GM21723 (cell line): ENCODE results near the gene ISOC2.

Experiments
- ATAC-seq: cut with Tn5 transposase; IDR thresholded peaks from one replicate; pipeline ENCODE4 v1.9.1; 2021; ENCODE audit warnings: mild to moderate bottlenecking, moderate library complexity; ENCODE audit not compliant: unreplicated experiment

Gene ISOC2

GRCh38 chr19:55479451-55480230 lies 18.2 kb upstream of the ISOC2 start:
- ATAC-seq, result no peak

GRCh38 chr19:55479045-55479444 lies 17.6 kb upstream of the ISOC2 start:
- no peak for ATAC-seq

DNA sequence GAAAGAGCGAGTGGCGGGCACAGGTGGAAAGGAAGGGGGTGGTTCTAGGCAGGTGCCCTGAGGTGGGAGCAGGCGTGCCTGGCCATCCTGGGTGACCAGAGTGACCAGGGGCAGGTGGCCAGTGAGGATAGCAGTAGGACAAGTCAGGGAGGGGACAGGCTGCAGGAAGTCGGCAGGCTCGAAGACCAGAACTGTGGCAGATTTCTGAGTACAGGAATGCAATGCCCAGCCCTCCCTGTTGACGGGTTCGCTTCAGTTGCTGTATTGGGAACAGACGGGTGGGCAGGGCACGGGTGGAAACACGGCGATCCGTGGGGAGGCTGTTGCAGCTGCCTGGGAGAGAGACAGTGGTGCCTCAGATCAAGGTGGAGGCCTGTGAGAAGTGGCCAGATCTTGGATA lies 16.9 kb upstream of the ISOC2 start:
- no peak for ATAC-seq

- no peak for ATAC-seq
Observed at GRCh38 chr19:55477905-55478304, 16.5 kb upstream of the ISOC2 start.

DNA sequence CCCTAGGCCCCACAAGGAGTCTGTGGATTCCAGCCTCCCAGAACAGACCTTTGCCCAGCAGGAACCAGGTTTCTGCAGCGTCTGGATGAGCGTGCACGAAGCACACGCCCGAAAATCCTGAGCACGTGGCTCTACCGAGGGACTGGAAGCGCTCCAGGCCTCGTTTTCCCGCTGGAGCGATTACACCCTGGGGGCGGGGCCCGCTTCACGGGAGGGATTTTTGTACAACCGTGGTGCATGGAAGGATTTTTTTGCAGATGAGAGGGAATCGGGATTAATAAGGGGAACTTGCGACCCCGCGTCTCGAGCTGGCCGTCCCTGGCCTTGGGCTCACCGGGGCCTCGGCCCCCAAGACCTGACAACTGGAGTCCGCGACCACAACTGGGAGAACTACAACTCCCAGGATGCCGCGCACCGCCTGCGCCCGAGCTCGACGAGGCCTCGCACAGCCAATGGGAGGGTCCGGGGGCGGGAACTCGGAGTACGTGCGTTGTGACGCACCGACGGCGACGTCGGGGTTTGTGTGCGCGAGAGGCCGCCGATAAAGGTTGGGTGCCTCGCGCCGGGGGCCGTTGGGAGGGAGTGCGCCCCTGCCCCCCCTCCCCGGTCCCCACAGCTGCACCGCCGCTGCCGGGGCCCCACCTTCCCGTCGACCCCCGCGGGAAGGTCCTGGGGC lies 14.8 kb upstream of the ISOC2 start, which contains the start of gene ZNF628:
Gene ZNF628, plus strand, starts transcription at position 518 of the 676 bp plus-strand sequence. CDS start 3,294 bp downstream, outside the sequence.
- ATAC-seq, result peak; percentile 86

- no peak for ATAC-seq
Observed at GRCh38 chr19:55474269-55475265, 13.1 kb upstream of the ISOC2 start.

- no peak for ATAC-seq
Observed at GRCh38 chr19:55473225-55474012, 12.0 kb upstream of the ISOC2 start.

DNA sequence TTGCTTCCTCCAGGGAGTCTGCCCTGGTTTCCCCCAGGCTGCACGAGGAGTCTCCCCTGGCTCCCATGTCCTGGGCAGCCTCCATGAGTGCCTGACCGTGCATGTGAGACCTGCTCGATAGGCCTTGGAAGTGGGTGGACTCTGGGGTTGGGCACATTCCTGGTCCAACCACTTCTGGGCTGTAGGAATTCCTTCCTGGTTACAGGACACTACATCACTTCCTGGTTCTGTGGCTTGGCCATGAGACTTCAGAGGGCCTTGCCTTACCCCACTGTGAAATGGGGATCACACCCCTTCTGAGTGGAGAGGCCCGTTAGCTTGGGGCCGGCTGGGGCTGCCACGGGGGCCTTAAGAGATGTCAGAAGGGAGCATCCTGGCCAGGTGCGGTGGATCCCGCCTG lies 11.0 kb upstream of the ISOC2 start:
- ATAC-seq, result no peak

GRCh38 chr19:55471266-55471665 lies 9.8 kb upstream of the ISOC2 start:
- no peak for ATAC-seq

GRCh38 chr19:55468054-55468393 lies 6.6 kb upstream of the ISOC2 start:
- no peak for ATAC-seq

- peak; percentile 62 for ATAC-seq
Observed at GRCh38 chr19:55467236-55468053, 6.0 kb upstream of the ISOC2 start.

- ATAC-seq, result no peak
Observed at GRCh38 chr19:55466241-55466614, 4.8 kb upstream of the ISOC2 start.

- no peak for ATAC-seq
Observed at GRCh38 chr19:55465460-55466240, 4.2 kb upstream of the ISOC2 start.

DNA sequence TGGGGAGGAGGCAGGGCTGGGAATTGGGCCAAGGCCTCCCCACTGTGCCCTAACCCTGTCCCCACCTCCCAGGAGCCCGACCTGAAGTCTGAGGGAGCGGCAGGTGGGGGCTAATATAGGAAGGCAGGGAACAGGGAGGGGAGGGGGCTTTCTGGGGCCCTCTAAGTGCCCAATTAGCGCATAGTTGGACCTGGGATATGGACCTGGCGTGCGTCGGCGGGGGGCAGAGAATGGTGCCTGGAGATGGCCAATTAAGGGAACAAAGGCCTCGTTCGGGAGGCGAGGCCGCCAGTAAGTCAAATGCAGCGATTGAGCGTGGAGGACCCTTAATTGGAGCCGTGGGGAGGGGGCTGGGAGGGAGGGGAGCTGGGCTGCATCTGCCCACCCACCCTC lies 3.2 kb upstream of the ISOC2 start, which contains the start of gene C19orf85:
Gene C19orf85, minus strand, starts transcription at position 90 of the 393 bp plus-strand sequence. CDS start 197 bp downstream, outside the sequence.
- ATAC-seq, result no peak

- no peak for ATAC-seq
Observed at GRCh38 chr19:55464039-55464661, 2.7 kb upstream of the ISOC2 start.

- no peak for ATAC-seq
Observed at GRCh38 chr19:55463583-55464031, 2.2 kb upstream of the ISOC2 start.

- ATAC-seq, result no peak
Observed at GRCh38 chr19:55462722-55463121, 1.3 kb upstream of the ISOC2 start.

DNA sequence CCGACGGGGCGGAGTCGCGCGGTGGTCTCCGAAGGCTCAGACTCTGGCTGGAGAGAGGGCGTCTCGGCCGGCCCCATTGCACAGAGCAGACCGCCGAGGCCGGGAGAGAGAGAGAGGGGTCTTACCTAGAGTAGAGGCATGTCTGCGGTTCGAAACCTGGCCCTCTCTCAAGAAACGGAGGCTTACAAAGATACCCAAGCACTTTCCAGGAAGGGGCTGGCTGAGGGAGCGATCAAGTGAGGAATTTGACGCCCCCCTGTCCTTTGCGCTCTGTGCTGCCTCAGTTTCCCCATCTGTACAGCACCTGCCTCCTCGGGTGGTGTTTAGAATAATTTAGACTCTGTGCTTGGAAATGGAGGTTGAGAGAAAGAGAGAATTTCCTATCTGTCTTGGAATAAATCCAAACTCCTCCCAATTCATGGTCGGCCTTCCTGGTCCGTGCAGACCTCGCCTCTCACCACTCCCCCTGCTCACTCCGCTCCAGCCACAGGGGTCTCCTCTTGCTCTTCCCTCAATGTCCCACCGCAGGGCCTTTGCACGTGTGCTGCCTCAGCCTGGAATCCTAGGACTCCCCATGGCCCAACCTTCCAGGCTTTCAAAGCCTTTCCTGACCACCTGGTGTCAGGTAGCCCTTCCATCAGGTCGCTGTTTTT lies 658 bp upstream of the ISOC2 start:
- no peak for ATAC-seq
